ENCODE results near the gene KCNQ1. TPM values are rescaled to one million over a fixed set of nuclear protein-coding genes. Genes with fewer than 3 reads are reported as not detected.

The KCNQ1 gene
- total and polyA plus RNA-seq, 9 of the 15 experiments (the other 6 are each of a cell fraction or from before 2014, with no cell fraction given): 0.44 TPM; not detected in 8

- H3K4me3 ChIP-seq: no peak overlapping the region
- no peaks in the 10 kb centered on the region for H3K36me3 ChIP-seq (ENCODE audit: control insufficient read depth, insufficient read depth, low read length)
- no peak overlapping the region for H3K4me2 ChIP-seq (ENCODE audit: insufficient read depth, low read length)
- no peak overlapping the region for H3K27ac ChIP-seq (ENCODE audit: extremely low read depth, low read depth, low read length)
- H3K27me3 ChIP-seq (ENCODE audit: control insufficient read depth in 2 of 2, insufficient read depth in 2 of 2, low read length in 2 of 2): peaks cover 0 to 26% of the 10 kb centered on the region in 2 experiments; a peak in 3 of 5 replicates
- ChIA-PET CTCF (ENCODE audit: low intra/inter-chr PET ratio) (no interaction called here), POLR2A (interaction anchor here (0.6 to 1.2 kb wide), 3 partner anchors 9 to 1939 kb away, joined by 3 read pairs; no protein-coding TSS in a partner anchor)
- 4% methylated on average over 6 of the region's 7 CpGs for WGBS (ENCODE audit: insufficient coverage, low coverage, missing lambda C conversion rate)
- FAIRE-seq: no peak
- peaks cover 0 to 33% of the 10 kb centered on the region in 2 experiments; a peak in 2 of 5 replicates for H3K4me1 ChIP-seq (replicated peaks in 1 of 2; ENCODE audit: control insufficient read depth in 2 of 2, insufficient read depth in 2 of 2, low read length in 2 of 2)
- no TSS peak for BruUV-seq (replicated peaks)
- in situ Hi-C loops (cut with MboI) (no loop called here), intact Hi-C loops (cut with micrococcal nuclease) (no loop called here)
- H3K9me3 ChIP-seq (replicated peaks; ENCODE audit: control insufficient read depth, insufficient read depth, low read depth, low read length): no peaks in the 10 kb centered on the region
- ATAC-seq: no peak
- H4K20me1 ChIP-seq (replicated peaks; ENCODE audit: control insufficient read depth, insufficient read depth, low read length): no peaks in the 10 kb centered on the region
- no peaks in the 10 kb centered on the region for H3K79me2 ChIP-seq (ENCODE audit: control insufficient read depth, insufficient read depth, low read length)
- DNase-seq (ENCODE audit: extremely low read depth in 1 of 4, low spot score in 3 of 4): peak in 1 of 4 experiments; percentile 34
- H2AFZ ChIP-seq (ENCODE audit: low read depth, low read length): no peak overlapping the region
- no peak overlapping the region; a peak in 1 of 4 replicates for H3K9ac ChIP-seq (ENCODE audit: insufficient read depth in 1 of 2, low read depth in 2 of 2, low read length in 2 of 2)
- no peaks in the 10 kb centered on the region for H3K9me1 ChIP-seq (ENCODE audit: control insufficient read depth, insufficient read depth, low read length)
- TF ChIP-seq FOSL1 (tag; conservative IDR thresholded peaks at IDR 0.05) (peak; percentile 58; the same call in 1 of the 2 replicates), BRF2 (IDR thresholded peaks at IDR 0.05; ENCODE audit: borderline replicate concordance, insufficient read depth, insufficient read length) (no peak), KHSRP (IDR thresholded peaks at IDR 0.05) (no peak), BRD4 (IDR thresholded peaks at IDR 0.05) (no peak), JUN (IDR thresholded peaks at IDR 0.05; ENCODE audit: borderline replicate concordance, low read depth, low read length) (peak; percentile 69), JUN (CRISPR knock-in tag; IDR thresholded peaks at IDR 0.05; ENCODE audit: borderline replicate concordance) (no peak), ATF3 (IDR thresholded peaks at IDR 0.05) (peak; percentile 71), ATF3 (CRISPR knock-in tag; conservative IDR thresholded peaks at IDR 0.05) (no peak), ZNF668 (CRISPR knock-in tag; IDR thresholded peaks at IDR 0.05) (no peak), TFE3 (CRISPR knock-in tag; IDR thresholded peaks at IDR 0.05) (no peak), TBL1XR1 (IDR thresholded peaks at IDR 0.05; ENCODE audit: low read length in 2 of 2) (no peak), ZHX1 (conservative IDR thresholded peaks at IDR 0.05; ENCODE audit: low read length) (no peak), VEZF1 (CRISPR knock-in tag; IDR thresholded peaks at IDR 0.05) (peak; percentile 54), ZNF780A (CRISPR knock-in tag; IDR thresholded peaks at IDR 0.05) (no peak), ZNF12 (CRISPR knock-in tag; IDR thresholded peaks at IDR 0.05) (no peak), HDAC6 (IDR thresholded peaks at IDR 0.05; ENCODE audit: low read depth, low read length) (no peak)
Observed at GRCh38 chr11:2860636-2861035, 415.8 kb downstream of the KCNQ1 start.
